Stimulated activated CD4-positive, alpha-beta T cell treated with anti-CD3 and anti-CD28 coated beads, TNF-alpha, amount 100 ng/mL, for 48 hours (primary cell): Measurements from ENCODE around the gene PLEKHA1.

ENCODE experiments used
- DNase-seq, 3 donors: peaks; one replicate each; pipeline ENCODE4 v3.0.0-alpha.2; 2020; ENCODE audit warnings: low read depth in 3 of 3

Gene PLEKHA1

GRCh38 chr10:122461729-122462532 is 87.4 kb downstream of the PLEKHA1 start:
- no peak for DNase-seq

GRCh38 chr10:122462533-122463465 is 88.3 kb downstream of the PLEKHA1 start:
- DNase-seq: no peak

GRCh38 chr10:122463466-122464249 is 89.2 kb downstream of the PLEKHA1 start:
- no peak for DNase-seq

GRCh38 chr10:122464250-122464510 is 89.7 kb downstream of the PLEKHA1 start:
- no peak for DNase-seq

GRCh38 chr10:122464586-122464985 is 90.1 kb downstream of the PLEKHA1 start:
- DNase-seq: no peak

- no peak for DNase-seq
These were observed 91.0 kb downstream of the PLEKHA1 start for GRCh38 chr10:122465401-122466040.

GRCh38 chr10:122466951-122467381 is 92.5 kb downstream of the PLEKHA1 start:
- no peak for DNase-seq

- no peak for DNase-seq
These were observed 93.2 kb downstream of the PLEKHA1 start for GRCh38 chr10:122467701-122468100.

GRCh38 chr10:122468307-122468925 is 93.9 kb downstream of the PLEKHA1 start:
- no peak for DNase-seq

- no peak for DNase-seq
These were observed 94.6 kb downstream of the PLEKHA1 start for GRCh38 chr10:122468926-122469781.

- DNase-seq: no peak
These were observed 95.3 kb downstream of the PLEKHA1 start for GRCh38 chr10:122469848-122470247.

- DNase-seq: no peak
These were observed 97.1 kb downstream of the PLEKHA1 start for GRCh38 chr10:122471531-122472177.

GRCh38 chr10:122473116-122473515 is 98.6 kb downstream of the PLEKHA1 start:
- no peak for DNase-seq

- DNase-seq: no peak
These were observed 99.8 kb downstream of the PLEKHA1 start for GRCh38 chr10:122474131-122474818.

- DNase-seq: no peak
These were observed 100.6 kb downstream of the PLEKHA1 start for GRCh38 chr10:122475100-122475499.

GRCh38 chr10:122475591-122476332 is 101.3 kb downstream of the PLEKHA1 start:
- no peak for DNase-seq

- no peak for DNase-seq
These were observed 101.8 kb downstream of the PLEKHA1 start for GRCh38 chr10:122476333-122476695.

- no peak for DNase-seq
These were observed 102.9 kb downstream of the PLEKHA1 start for GRCh38 chr10:122477436-122477835.
